GM04503 (cell line): ENCODE data around the gene OR6Q1.

Experiments used
- DNase-seq: peaks from one replicate; pipeline ENCODE4 v3.0.0-alpha.2; 2012; ENCODE audit warnings: low read depth

Gene OR6Q1

DNA sequence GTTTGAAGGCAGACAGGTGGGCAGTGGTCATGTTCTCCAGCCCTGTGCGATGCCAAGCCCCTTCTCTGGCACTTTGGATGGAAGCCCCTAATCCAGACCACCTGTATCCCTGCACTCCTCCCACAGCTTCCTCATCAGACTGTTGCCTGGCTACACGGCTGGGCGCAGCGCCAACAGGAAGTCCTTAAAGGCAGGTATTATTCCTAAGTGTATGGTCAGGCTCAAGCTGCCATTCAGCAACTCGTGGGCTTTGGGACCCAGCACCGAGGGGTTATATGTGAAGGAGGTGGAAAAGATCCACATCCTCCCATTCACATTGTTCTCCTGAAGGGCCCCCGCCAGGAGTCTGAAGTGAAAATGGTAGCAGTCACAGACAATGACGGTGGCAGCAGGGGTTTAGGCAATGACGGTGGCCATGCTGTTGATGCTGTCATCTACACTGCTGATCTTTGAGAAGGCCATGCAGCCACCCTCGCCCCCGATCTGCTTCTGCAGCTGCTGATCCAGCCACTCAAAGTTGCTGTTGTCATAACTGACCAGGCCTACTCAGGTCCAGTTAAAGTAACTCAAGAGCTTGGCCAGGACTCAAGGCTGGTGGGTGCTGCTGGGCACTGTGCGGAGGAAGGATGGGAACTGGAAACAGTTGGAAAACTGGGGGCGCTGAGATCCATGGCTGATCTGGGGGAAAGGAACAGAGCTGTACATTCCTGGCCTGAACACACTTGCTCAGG is 27.7 kb downstream of the OR6Q1 start:
- DNase-seq: no peak

DNA sequence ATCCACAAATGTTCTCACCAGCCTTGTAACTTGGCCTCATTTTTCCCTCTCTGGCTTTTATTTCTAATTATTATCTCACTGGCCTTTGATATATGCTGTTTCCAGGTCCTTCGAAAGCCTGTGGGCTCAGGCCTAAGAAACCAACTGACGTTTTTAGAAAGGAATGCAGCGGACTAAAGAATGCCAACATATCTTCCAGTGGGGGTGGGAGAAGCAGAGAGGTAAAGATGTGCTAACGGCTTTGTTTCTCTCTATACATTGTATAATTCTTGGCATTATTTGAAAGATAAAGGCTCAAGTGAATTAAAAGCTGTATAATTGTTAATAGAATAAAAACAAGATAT is 28.2 kb downstream of the OR6Q1 start:
- peak; percentile 74 for DNase-seq

DNA sequence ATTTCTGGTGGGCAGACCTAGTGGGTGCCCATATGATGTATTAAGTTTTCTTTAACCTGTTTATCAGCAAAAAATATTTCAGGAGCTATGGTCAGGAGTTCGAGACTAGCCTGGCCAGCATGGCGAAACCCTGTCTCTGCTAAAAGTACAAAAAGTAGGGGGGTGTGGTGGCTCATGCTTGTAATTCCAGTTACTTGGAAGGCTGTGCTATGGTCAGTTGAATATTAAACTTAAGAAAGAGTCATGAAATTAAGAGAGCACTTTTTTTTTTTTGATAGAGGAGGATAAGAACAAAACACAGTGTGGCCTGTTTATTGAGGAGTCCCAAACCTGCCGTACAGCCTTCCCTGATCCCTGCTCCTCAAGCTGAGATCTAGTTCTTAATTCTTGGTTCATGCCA is 29.8 kb downstream of the OR6Q1 start:
- DNase-seq: no peak

DNA sequence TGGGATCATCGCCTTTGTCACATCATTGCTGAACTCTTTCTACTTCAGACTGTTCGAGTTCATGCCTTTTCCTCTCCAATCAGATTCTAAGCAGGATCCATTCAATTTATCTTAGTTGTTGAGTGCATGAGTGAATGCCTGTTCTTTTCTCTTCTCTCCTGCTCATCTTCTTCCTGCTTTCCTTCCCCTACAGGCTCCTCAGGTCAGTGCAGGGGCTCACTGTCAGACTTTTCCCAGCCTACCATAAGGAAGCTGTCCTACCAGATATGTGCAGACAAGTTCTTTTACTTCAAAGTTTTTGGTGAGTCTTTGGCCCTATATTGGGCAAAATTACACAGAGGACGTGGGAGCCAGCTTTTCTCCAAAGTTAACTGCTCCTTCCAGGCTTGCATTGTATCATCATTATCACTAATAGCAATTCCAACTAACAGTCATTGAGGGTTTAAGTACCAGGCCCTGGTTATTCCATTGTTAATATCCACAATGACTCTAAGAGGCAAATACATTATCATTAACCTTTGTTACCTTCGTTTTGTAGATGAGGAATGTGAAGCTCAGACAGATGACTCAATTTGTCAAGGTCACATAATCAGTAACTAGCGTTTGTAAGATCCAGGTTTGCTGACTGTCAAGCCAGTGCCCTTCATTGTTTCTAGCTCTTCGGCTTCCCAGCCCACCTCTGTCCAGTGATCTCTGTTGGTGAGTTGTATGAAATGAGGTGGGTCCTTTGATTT is 30.4 kb downstream of the OR6Q1 start:
- DNase-seq: no peak

DNA sequence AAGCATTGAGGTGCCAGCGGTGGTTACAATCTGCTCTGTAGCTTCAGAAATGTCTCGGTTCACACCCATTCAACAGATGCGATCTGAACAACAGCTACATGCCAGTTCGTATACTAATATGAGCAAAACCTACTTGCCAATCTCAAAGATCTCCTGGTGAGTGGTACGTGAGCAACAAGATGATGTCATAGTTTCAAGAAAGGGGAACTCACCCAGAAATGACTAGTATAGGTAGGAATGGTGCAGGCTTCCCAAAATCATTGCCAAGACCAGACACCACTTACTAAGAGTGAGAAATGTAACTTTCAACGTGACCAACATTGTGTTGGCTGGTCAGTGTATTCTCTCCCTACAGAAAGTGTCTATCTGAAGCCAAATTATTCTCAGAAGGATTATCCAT is 31.1 kb downstream of the OR6Q1 start:
- peak; percentile 51 for DNase-seq

DNA sequence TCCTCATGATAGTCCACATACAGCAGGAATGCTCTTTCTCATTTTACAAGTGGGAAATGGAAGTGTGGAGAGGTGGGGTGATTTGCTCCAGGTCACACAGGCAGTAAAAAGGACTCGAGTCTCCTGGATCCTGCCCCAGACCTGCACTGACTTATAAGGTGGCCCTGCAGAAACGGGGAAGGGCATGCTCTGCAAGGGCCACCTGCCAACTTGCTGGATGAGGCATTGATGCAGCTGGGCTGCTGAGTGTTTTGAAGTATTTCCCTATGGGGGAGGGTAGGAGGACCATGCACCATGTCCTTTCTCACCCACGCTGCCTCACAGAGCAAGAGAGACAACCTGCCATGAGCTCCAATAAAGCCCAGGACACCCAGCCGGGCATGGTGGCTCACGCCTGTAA is 36.9 kb downstream of the OR6Q1 start:
- no peak for DNase-seq

DNA sequence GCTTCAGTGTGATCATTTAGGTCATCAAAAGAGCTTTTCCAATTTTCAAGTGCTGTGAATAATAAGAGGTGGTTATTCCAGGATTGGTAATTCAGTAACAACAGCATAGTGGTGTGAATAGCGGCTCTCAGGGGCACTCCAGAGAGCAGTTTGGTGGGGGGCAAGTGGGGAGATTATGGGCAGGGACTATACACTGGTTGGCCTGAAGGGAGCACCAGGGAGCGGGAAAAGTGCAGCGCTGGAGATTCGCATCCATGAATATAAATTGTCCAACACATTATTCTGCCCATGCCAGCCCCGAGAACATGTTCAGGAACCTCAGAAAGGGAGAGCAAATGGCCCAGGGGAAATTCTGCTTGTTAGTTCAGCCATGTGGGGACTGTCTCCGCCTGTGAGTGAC is 37.9 kb downstream of the OR6Q1 start:
- DNase-seq: no peak

DNA sequence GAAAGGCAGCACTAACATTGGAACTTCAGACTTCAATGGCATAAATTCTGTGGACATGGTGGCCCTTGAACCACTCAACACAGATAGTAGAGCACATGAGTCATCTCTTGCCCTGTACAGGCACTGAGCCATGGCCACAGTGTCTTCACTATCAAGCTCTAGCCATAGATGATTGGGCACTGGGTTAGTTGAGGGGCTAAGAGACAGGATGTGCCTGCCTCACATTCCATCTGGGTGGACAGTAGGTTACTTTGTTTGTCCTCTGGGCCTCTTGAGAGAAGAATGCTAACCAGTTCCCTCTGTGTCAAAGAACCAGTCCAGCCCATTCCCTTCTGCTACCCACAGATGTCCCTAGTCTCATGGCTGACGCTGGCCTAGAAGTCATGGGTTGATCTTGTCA is 39.8 kb downstream of the OR6Q1 start:
- no peak for DNase-seq

DNA sequence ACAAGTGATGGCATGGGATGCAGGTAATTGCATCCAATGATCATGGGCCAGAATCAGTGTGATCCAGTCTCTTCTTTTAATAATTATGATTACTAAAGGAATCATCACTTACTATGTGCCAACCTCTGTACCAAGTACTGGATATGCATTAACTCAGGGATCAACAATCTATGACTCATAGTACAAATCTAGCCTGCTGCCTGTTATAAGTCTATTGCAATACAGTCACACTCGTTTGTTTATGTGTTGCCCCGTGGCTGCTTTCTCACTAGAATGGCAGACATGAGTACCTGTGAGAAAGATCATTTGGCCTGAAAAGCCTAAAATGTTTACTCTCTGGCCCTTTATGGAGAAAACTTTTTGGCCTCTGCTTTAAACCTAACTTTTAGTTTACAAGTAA is 45.0 kb downstream of the OR6Q1 start:
- no peak for DNase-seq
